AG04449 (cell line): Measurements from ENCODE around the gene AP3D1.

ENCODE experiments used
- CTCF ChIA-PET: fragments of 350-600 bp; formaldehyde crosslinking; extraction: SDS; loops from one replicate; lab custom pipeline; 2021; ENCODE audit warnings: antibody characterized with exemption; lab: Yijun Ruan, JAX
- POLR2A ChIA-PET: fragments of 400-600, 350-600 bp; formaldehyde crosslinking; extraction: SDS; loops from one replicate; lab custom pipeline; 2020; ENCODE audit warnings: antibody characterized with exemption, inconsistent platforms; lab: Yijun Ruan, JAX
- DNase-seq: peaks from one replicate; pipeline ENCODE4 v3.0.0-alpha.2; 2010; ENCODE audit warnings: low read depth, low spot score
- H3K4me3 ChIP-seq: 2 replicates; pipeline ENCODE4 v1.5.1; 2011; ENCODE audit warnings: low read depth, mild to moderate bottlenecking, control low read depth, low read length
- TF ChIP-seq, protein P1 (sequence below): IDR thresholded peaks from one replicate; pipeline ENCODE4 v1.5.1; 2011; ENCODE audit warnings: mild to moderate bottlenecking, moderate library complexity, low read length, control low read depth, inconsistent platforms; ENCODE audit not compliant: insufficient read depth; ENCODE audit errors: missing control alignments

AP3D1 gene

DNA sequence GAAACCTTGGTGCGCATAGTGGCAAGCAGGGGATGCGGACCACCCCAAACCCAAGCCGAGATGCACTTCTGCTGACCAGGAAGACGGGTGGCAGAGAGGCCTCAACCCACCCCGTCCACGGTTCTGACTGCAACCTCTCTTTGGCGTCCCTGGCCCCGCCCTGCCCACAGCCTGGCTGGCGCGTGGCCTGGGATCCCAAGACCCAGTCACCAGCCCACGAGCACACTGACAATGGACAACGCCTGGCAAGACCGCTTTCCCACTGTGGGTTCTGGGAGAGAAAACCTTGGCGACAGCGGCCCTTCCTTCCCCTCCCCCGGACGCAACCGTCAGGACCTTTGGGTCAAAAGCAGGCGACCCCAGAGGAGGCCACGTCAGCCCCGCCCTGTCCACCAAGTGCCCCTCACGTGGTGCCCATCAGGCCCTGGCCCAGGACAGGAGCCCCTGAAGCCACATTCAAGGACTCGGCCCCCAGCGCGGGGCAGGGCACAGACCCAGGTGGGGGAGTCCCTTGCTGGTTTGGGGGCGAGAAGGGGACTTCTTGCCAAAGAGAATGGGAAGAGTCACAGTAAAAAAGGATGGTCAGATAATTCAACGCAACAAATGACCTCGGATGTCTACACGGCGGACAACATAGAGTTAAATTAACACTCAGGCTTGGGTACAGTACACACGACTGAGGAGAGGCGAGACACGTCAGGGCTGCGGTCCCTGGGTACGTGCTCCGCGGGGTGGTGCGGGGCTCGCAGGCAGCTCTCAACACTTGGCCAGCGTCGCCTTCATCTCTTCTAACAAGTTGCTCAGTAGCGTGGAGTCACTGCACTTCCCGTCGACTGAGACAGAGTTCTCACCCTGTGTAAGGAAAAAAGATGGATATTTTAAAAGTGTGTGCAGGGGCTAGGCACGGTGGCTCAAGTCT is 49.7 kb downstream of the AP3D1 start:
- TF ChIP-seq, protein P1, sequence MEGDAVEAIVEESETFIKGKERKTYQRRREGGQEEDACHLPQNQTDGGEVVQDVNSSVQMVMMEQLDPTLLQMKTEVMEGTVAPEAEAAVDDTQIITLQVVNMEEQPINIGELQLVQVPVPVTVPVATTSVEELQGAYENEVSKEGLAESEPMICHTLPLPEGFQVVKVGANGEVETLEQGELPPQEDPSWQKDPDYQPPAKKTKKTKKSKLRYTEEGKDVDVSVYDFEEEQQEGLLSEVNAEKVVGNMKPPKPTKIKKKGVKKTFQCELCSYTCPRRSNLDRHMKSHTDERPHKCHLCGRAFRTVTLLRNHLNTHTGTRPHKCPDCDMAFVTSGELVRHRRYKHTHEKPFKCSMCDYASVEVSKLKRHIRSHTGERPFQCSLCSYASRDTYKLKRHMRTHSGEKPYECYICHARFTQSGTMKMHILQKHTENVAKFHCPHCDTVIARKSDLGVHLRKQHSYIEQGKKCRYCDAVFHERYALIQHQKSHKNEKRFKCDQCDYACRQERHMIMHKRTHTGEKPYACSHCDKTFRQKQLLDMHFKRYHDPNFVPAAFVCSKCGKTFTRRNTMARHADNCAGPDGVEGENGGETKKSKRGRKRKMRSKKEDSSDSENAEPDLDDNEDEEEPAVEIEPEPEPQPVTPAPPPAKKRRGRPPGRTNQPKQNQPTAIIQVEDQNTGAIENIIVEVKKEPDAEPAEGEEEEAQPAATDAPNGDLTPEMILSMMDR: no peak
- ChIA-PET POLR2A (no interaction called here), CTCF (no interaction called here)
- DNase-seq: no peak
- no peak overlapping the region for H3K4me3 ChIP-seq

DNA sequence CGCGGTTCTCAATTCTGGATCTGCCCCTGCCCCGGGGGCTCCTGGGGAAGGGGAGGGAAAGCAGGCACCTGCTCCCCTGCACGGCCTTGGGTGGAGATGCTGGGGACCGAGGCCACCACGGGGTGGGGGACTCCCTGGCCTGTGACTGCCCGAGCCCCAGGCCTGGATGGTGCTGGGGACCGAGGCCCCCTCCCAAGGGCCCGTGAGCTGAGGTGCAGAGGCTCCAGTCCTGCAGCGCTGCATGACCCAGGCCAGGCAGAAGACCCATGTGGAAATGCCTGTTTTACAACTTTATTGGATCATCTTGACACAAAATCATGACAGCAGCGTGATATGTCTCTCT is 50.7 kb downstream of the AP3D1 start:
- ChIA-PET POLR2A (no interaction called here), CTCF (no interaction called here)

DNA sequence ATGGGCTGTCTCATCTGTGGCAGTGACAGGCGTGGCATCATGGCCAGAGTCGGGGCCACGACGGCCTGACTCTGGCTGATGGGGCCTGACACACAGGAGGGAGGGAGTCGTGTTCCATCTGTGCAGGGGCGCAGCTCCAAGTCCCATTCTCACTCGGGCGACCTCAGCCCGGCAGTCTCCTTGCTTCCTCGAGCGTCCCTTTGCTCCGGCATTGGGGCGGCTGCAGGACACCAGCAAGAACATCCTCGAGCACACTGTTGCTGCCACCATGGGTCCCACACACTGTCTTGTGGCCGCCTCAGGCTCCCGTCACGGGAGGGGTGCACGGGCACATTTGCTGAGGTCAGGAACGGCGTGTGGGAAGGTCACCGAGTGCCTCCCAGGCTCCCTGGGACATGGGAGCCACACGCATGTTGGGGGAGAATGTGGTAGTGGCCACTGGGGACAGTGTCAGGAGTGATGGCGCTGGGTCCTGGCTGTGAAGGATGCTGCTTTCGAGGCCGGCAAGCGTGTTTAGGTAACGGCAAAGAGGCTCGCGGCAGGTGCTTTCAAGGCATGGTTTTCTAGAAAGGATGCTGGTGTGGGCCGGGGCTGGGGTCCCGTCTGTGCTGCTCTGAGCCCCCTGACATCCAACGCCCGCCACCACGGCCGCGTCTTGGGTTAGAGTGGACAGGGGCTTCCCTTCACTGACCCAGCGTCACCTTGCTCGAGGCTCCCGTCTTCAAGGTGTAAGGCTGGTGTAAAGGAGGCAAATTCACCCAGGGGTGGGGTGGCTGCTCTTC is 51.2 kb downstream of the AP3D1 start:
- TF ChIP-seq, protein P1: no peak
- no peak overlapping the region for H3K4me3 ChIP-seq
- ChIA-PET POLR2A (no interaction called here), CTCF (no interaction called here)
- no peak for DNase-seq

More for the DNA sequence above, 50.7 kb downstream of the AP3D1 start:
- no peak overlapping the region for H3K4me3 ChIP-seq
- TF ChIP-seq, protein P1: no peak
- no peak for DNase-seq

GRCh38 chr19:2099054-2099501 is 52.3 kb downstream of the AP3D1 start:
- TF ChIP-seq, protein P1: no peak
- CTCF ChIA-PET: no interaction called here
- H3K4me3 ChIP-seq: no peak overlapping the region
- no peak for DNase-seq
- POLR2A ChIA-PET: no interaction called here

GRCh38 chr19:2097886-2098327 is 53.5 kb downstream of the AP3D1 start:
- TF ChIP-seq, protein P1: no peak
- POLR2A ChIA-PET: no interaction called here
- H3K4me3 ChIP-seq: no peak overlapping the region
- CTCF ChIA-PET: interaction anchor here (0.9 to 2.0 kb wide), 2 partner anchors 79 to 142 kb away, joined by 3 to 10 read pairs; no protein-coding TSS in a partner anchor
- DNase-seq: no peak
